Keratinocyte (primary cell): Measurements from ENCODE around the gene WDFY2. TPM values are rescaled to one million over a fixed set of nuclear protein-coding genes. Genes with fewer than 3 reads are reported as not detected.

Experiments
- DNase-seq: peaks from one replicate; pipeline ENCODE4 v3.0.0-alpha.2; 2011; ENCODE audit warnings: low read depth, missing footprints, low spot score
- FAIRE-seq: peaks from 2 replicates; lab custom pipeline; 2011; peaks lifted over from hg19 to GRCh38; lab: Jason Lieb, UNC
- H2AFZ ChIP-seq: 2 replicates; pipeline ENCODE4 v1.6.0; 2012; ENCODE audit warnings: low read length, control low read depth, inconsistent platforms; ENCODE audit not compliant: control insufficient read depth
- H3K27ac ChIP-seq: 2 replicates; pipeline ENCODE4 v1.5.1; 2011; ENCODE audit warnings: low read length; ENCODE audit not compliant: control insufficient read depth, insufficient read depth
- H3K27me3 ChIP-seq: 3 replicates; pipeline ENCODE4 v1.6.0; 2011; ENCODE audit warnings: low read length; ENCODE audit not compliant: control insufficient read depth, insufficient read depth; ENCODE audit errors: extremely low read depth
- H3K36me3 ChIP-seq, 2 experiments: 2 replicates in 1 of 2; 3 replicates in 1 of 2; pipeline ENCODE4 v1.5.1; 2011; ENCODE audit warnings: low read length in 2 of 2, mild to moderate bottlenecking in 1 of 2; ENCODE audit not compliant: control insufficient read depth in 2 of 2, insufficient read depth in 2 of 2; ENCODE audit errors: extremely low read depth in 1 of 2
- H3K4me1 ChIP-seq: 3 replicates; pipeline ENCODE4 v1.5.1; 2011; ENCODE audit warnings: low read length; ENCODE audit not compliant: control insufficient read depth, insufficient read depth; ENCODE audit errors: extremely low read depth
- H3K4me2 ChIP-seq: 3 replicates; pipeline ENCODE4 v1.6.0; 2011; ENCODE audit warnings: low read depth, low read length; ENCODE audit not compliant: control insufficient read depth, insufficient read depth; ENCODE audit errors: extremely low read depth
- H3K4me3 ChIP-seq, 3 experiments: fragments of 200-600 bp in 1 of 3; sonication (generic) in 1 of 3; 2 replicates in 2 of 3; 3 replicates in 1 of 3; pipeline ENCODE4 v1.5.1; 2011 to 2016; ENCODE audit warnings: low read length in 3 of 3, mild to moderate bottlenecking in 3 of 3, control low read depth in 2 of 3, inconsistent platforms in 1 of 3, low read depth in 1 of 3, mixed read lengths in 1 of 3, mixed run types in 1 of 3, moderate library complexity in 1 of 3; ENCODE audit not compliant: control insufficient read depth in 2 of 3, insufficient read depth in 2 of 3; ENCODE audit errors: extremely low read depth in 1 of 3
- H3K79me2 ChIP-seq: 2 replicates; pipeline ENCODE4 v1.6.0; 2012; ENCODE audit warnings: low read length; ENCODE audit not compliant: control insufficient read depth, insufficient read depth
- H3K9ac ChIP-seq: 3 replicates; pipeline ENCODE4 v1.6.0; 2011; ENCODE audit warnings: low read length; ENCODE audit not compliant: control insufficient read depth, insufficient read depth; ENCODE audit errors: extremely low read depth
- H3K9me1 ChIP-seq: 3 replicates; pipeline ENCODE4 v1.6.0; 2011; ENCODE audit warnings: low read length; ENCODE audit not compliant: control insufficient read depth, insufficient read depth; ENCODE audit errors: extremely low read depth
- H3K9me3 ChIP-seq: 2 replicates; pipeline ENCODE4 v1.5.1; 2012; ENCODE audit warnings: low read depth, low read length; ENCODE audit not compliant: control insufficient read depth
- H4K20me1 ChIP-seq: 3 replicates; pipeline ENCODE4 v1.6.0; 2011; ENCODE audit warnings: low read length; ENCODE audit not compliant: control insufficient read depth, insufficient read depth; ENCODE audit errors: extremely low read depth
- EZH2 ChIP-seq: IDR thresholded peaks from one replicate; pipeline ENCODE4 v1.6.1; 2012; ENCODE audit warnings: inconsistent platforms, mild to moderate bottlenecking, low read length, moderate library complexity
- dilution Hi-C: fragments of 300-500 bp; cut with MboI; formaldehyde crosslinking; loops from one replicate; pipeline ENCODE4 v1.7.0; 2020; ENCODE audit warnings: low sequenced_read_pairs; ENCODE audit not compliant: extremely low pct_ligation_motif_present
- polyA plus RNA-seq, 5 experiments: library from polyadenylated mRNA; depleted of rRNA in 3 of 5; stranded (reverse) in 3 of 5; stranded (forward) in 1 of 5; unstranded in 1 of 5; fragments of >200 nt; gene quantifications; 1 replicate in 1 of 5; 2 replicates in 3 of 5; 3 replicates in 1 of 5; pipeline versions ENCODE4 v1.2.1 to v1.2.3, GENCODE V29; 2011 to 2012; ENCODE audit warnings: missing spikeins in 2 of 5, low read depth in 1 of 5, low replicate concordance in 1 of 5
- TF ChIP-seq, protein P1 (sequence below), 3 experiments: IDR thresholded peaks in 1 of 3; conservative IDR thresholded peaks in 1 of 3; optimal IDR thresholded peaks in 1 of 3; 2 replicates in 2 of 3; 3 replicates in 1 of 3; pipeline versions ENCODE3 to v1.5.1; 2011; ENCODE audit warnings: low read length in 3 of 3, mild to moderate bottlenecking in 3 of 3, moderate library complexity in 2 of 3, control low read depth in 1 of 3, inconsistent platforms in 1 of 3; ENCODE audit not compliant: insufficient read depth in 2 of 3; ENCODE audit errors: extremely low read depth in 1 of 3

WDFY2 gene
- polyA plus RNA-seq, 1 donor (not counting 4 experiments of a cell fraction or from before 2014, with no cell fraction given), result 18.6 TPM

- Histone ChIP-seq H3K27me3 (no peaks in the 10 kb centered on the region), H3K4me1 (peaks cover 46% of the 10 kb centered on the region), H3K4me2 (no peak overlapping the region), H3K9me3 (no peaks in the 10 kb centered on the region), H3K36me3 (peaks cover 0 to 12% of the 10 kb centered on the region in 2 experiments), H3K27ac (no peak overlapping the region), H3K9me1 (peaks cover 3% of the 10 kb centered on the region), H3K79me2 (peaks cover 70% of the 10 kb centered on the region), H3K4me3 (no peak overlapping the region), H2AFZ (no peak overlapping the region), H4K20me1 (no peaks in the 10 kb centered on the region), H3K9ac (no peak overlapping the region)
- dilution Hi-C loops, result no loop called here
- FAIRE-seq (no peak), DNase-seq (no peak)
- TF ChIP-seq, protein P1, sequence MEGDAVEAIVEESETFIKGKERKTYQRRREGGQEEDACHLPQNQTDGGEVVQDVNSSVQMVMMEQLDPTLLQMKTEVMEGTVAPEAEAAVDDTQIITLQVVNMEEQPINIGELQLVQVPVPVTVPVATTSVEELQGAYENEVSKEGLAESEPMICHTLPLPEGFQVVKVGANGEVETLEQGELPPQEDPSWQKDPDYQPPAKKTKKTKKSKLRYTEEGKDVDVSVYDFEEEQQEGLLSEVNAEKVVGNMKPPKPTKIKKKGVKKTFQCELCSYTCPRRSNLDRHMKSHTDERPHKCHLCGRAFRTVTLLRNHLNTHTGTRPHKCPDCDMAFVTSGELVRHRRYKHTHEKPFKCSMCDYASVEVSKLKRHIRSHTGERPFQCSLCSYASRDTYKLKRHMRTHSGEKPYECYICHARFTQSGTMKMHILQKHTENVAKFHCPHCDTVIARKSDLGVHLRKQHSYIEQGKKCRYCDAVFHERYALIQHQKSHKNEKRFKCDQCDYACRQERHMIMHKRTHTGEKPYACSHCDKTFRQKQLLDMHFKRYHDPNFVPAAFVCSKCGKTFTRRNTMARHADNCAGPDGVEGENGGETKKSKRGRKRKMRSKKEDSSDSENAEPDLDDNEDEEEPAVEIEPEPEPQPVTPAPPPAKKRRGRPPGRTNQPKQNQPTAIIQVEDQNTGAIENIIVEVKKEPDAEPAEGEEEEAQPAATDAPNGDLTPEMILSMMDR (optimal IDR thresholded peaks at IDR 0.05 in 1 of 3, IDR thresholded peaks at IDR 0.05 in 1 of 3, conservative IDR thresholded peaks at IDR 0.05 in 1 of 3; ENCODE audit: extremely low read depth in 1 of 3, insufficient read depth in 2 of 3, low read length in 3 of 3), result no peak
- TF ChIP-seq EZH2, result no peak
Measured at GRCh38 chr13:51637852-51638215, 53.6 kb downstream of the WDFY2 start.

DNA sequence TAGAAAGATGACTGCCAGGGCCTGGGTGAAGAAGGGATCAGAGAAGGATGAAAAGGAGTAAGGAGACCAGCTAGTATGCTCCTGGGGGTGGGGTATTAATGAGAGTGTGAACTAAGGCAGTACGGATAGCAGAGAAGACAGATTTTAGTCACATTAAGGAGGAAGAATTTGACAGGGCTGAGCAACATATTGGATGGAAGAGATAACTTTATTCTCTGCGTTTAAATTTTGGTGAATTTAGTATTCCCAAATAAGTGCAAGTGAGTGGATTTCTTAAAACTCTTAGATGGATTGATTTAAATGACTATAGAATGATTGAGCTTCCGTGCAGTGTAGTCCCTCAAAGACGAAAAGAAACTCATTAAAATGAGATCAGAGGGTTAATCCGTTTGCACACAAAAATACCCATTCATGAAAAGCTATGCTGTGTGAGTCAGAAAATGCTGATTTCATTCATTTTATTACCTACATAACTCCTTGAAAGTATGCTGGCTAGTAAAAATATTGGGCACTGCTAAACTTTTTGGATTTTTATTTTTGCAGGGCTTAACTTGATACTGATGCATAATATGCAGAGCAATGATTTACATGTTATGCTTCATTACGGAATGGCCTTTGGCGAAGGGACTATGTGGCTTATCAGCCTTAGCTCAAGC lies 54.1 kb downstream of the WDFY2 start:
- peaks cover 46% of the 10 kb centered on the region for H3K4me1 ChIP-seq
- peak; percentile 64 for FAIRE-seq

More for the DNA sequence above, 54.1 kb downstream of the WDFY2 start:
- H3K79me2 ChIP-seq, result peaks cover 65% of the 10 kb centered on the region
- TF ChIP-seq, protein P1 (optimal IDR thresholded peaks at IDR 0.05 in 1 of 3, IDR thresholded peaks at IDR 0.05 in 1 of 3, conservative IDR thresholded peaks at IDR 0.05 in 1 of 3; ENCODE audit: extremely low read depth in 1 of 3, insufficient read depth in 2 of 3, low read length in 3 of 3), result no peak
- no peak for TF ChIP-seq EZH2
- no peak for DNase-seq
- dilution Hi-C loops, result no loop called here
- H3K9me1 ChIP-seq, result peaks cover 3% of the 10 kb centered on the region
- H4K20me1 ChIP-seq, result no peaks in the 10 kb centered on the region
- H3K9ac ChIP-seq, result no peak overlapping the region
- H3K27ac ChIP-seq, result no peak overlapping the region
- no peak overlapping the region for H3K4me2 ChIP-seq
- H3K27me3 ChIP-seq, result no peaks in the 10 kb centered on the region
- H3K4me3 ChIP-seq, result no peak overlapping the region
- no peaks in the 10 kb centered on the region for H3K9me3 ChIP-seq
- H2AFZ ChIP-seq, result no peak overlapping the region
- peaks cover 0 to 12% of the 10 kb centered on the region in 2 experiments for H3K36me3 ChIP-seq
